Esophagus squamous epithelium (tissue), 5 donors: ENCODE measurements around the gene RAPGEF3. TPM values are rescaled to one million over a fixed set of nuclear protein-coding genes. Genes with fewer than 3 reads are reported as not detected.

Experiments
- DNase-seq: peaks from one replicate; lab custom pipeline; 2025; lab: John Stamatoyannopoulos, UW
- H3K27ac ChIP-seq, 4 donors: fragments of 200-600 bp; sonication (generic); one replicate each; pipeline ENCODE4 v1.5.1; 2016 to 2019; ENCODE audit warnings: mild to moderate bottlenecking in 1 of 4
- H3K27me3 ChIP-seq, 4 donors: fragments of 200-600 bp; sonication (generic); 1 replicate in 3 of 4; 2 replicates in 1 of 4; pipeline versions ENCODE4 v1.5.1 to v1.6.0; 2017 to 2021; ENCODE audit warnings: antibody characterized with exemption in 1 of 4
- H3K36me3 ChIP-seq, 3 donors: fragments of 200-600 bp; sonication (generic); one replicate each; pipeline ENCODE4 v1.5.1; 2016 to 2019
- H3K4me1 ChIP-seq, 3 donors: fragments of 200-600 bp; sonication (generic); one replicate each; pipeline ENCODE4 v1.5.1; 2017 to 2019
- H3K4me3 ChIP-seq, 4 donors: fragments of 200-600 bp; sonication (generic); 1 replicate in 3 of 4; 2 replicates in 1 of 4; pipeline ENCODE4 v1.5.1; 2016 to 2019; ENCODE audit warnings: mild to moderate bottlenecking in 2 of 4, moderate library complexity in 1 of 4
- H3K9me3 ChIP-seq, 3 donors: fragments of 200-600 bp; sonication (generic); one replicate each; pipeline ENCODE4 v1.5.1; 2016 to 2019
- CTCF ChIP-seq, 6 experiments: fragments of 450-650 bp in 4 of 6; fragments of 200-600 bp in 2 of 6; sonication (generic) in 2 of 6; IDR thresholded peaks; one replicate each; pipeline ENCODE4 v1.5.1; 2016 to 2019; ENCODE audit warnings: antibody characterized with exemption in 6 of 6, mild to moderate bottlenecking in 4 of 6, moderate library complexity in 4 of 6
- POLR2A ChIP-seq, 4 donors: fragments of 450-650 bp; IDR thresholded peaks; one replicate each; pipeline ENCODE4 v1.6.1; 2017; ENCODE audit warnings: antibody characterized with exemption in 4 of 4, mild to moderate bottlenecking in 4 of 4, moderate library complexity in 3 of 4
- WGBS, 2 donors: methylation state at CpG; one replicate each; pipeline ENCODE4 v1.1.5; 2018; 5-methylcytosine and 5-hydroxymethylcytosine counted together
- intact Hi-C: fragments of 100-400 bp; cut with DNase I; formaldehyde crosslinking; loops from one replicate; pipeline ENCODE4 v1.15.0; 2022
- total RNA-seq, 4 donors: library from RNA; depleted of rRNA; stranded (reverse); fragments of >200 nt; gene quantifications; one replicate each; pipeline ENCODE4 v1.1.0, GENCODE V29; 2016
- donor health status: DM: yes; HTN: yes; CAD: no.

Gene RAPGEF3
- total RNA-seq, 4 donors from 2014 or later = 12.9 to 39.3 (median 22.5) TPM

- no peak for DNase-seq
- H3K9me3 ChIP-seq = no peaks in the 10 kb centered on the region
- H3K27ac ChIP-seq = peak overlapping the region; percentile 78 to 93 (median 90)
- WGBS, 2 donors = 49 to 65% methylated on average over 13 to 14 of the region's 14 CpGs
- H3K4me3 ChIP-seq = peak overlapping the region; percentile 57 to 98 (median 96)
- intact Hi-C loops = no loop called here
- TF ChIP-seq POLR2A (IDR thresholded peaks at IDR 0.05) = no peak
- H3K4me1 ChIP-seq = peaks cover 49 to 85% (median 60%) of the 10 kb centered on the region in 3 donors
- H3K36me3 ChIP-seq = no peaks in the 10 kb centered on the region
- H3K27me3 ChIP-seq = no peaks in the 10 kb centered on the region
These were observed 15.3 kb upstream of the RAPGEF3 start for GRCh38 chr12:47773858-47774580.

- no peaks in the 10 kb centered on the region for H3K36me3 ChIP-seq
- intact Hi-C loops = no loop called here
- DNase-seq = no peak
- TF ChIP-seq POLR2A (IDR thresholded peaks at IDR 0.05) (peak in 2 of 4 donors; percentile 57 to 73), CTCF (IDR thresholded peaks at IDR 0.05) (peak in 4 of 6 experiments; percentile 4 to 51 (median 24))
- no peaks in the 10 kb centered on the region for H3K9me3 ChIP-seq
- 0 to 1% methylated on average over 1 to 23 of the region's 106 CpGs for WGBS, 2 donors
- peak within 1 kb of the TSS; percentile 57 to 98 (median 96) for H3K4me3 ChIP-seq
- H3K27me3 ChIP-seq = no peaks in the 10 kb centered on the region
- H3K27ac ChIP-seq = peak within 1 kb of the TSS; percentile 78 to 93 (median 90)
- peaks cover 47 to 85% (median 53%) of the 10 kb centered on the region in 3 donors for H3K4me1 ChIP-seq
These were observed 14.6 kb upstream of the RAPGEF3 start, which contains the start of gene SLC48A1 for GRCh38 chr12:47773062-47773857. Gene SLC48A1 (plus strand): TSS chr12:47773238. CDS start chr12:47773305, 67 bp downstream.

GRCh38 chr12:47772738-47773061, 14.0 kb upstream of the RAPGEF3 start:
- Histone ChIP-seq H3K4me3 (peak overlapping the region; percentile 57 to 98 (median 96)), H3K36me3 (no peaks in the 10 kb centered on the region), H3K27me3 (no peaks in the 10 kb centered on the region), H3K4me1 (peaks cover 44 to 85% (median 52%) of the 10 kb centered on the region in 3 donors), H3K9me3 (no peaks in the 10 kb centered on the region), H3K27ac (peak overlapping the region; percentile 78 to 93 (median 90))
- no peak for DNase-seq
- 11 to 12% methylated on average over 17 of the region's 17 CpGs for WGBS, 2 donors
- intact Hi-C loops = no loop called here
- TF ChIP-seq POLR2A (IDR thresholded peaks at IDR 0.05) (no peak), CTCF (IDR thresholded peaks at IDR 0.05) (no peak)

- H3K9me3 ChIP-seq = no peaks in the 10 kb centered on the region
- no peak overlapping the region for H3K4me3 ChIP-seq
- H3K27ac ChIP-seq = peak overlapping the region in 1 of 4 donors; percentile 92
- no peak for DNase-seq
- H3K4me1 ChIP-seq = peaks cover 39 to 85% (median 49%) of the 10 kb centered on the region in 3 donors
- no peaks in the 10 kb centered on the region for H3K27me3 ChIP-seq
- no peak for TF ChIP-seq CTCF (IDR thresholded peaks at IDR 0.05)
- TF ChIP-seq POLR2A (IDR thresholded peaks at IDR 0.05) = no peak
- WGBS, 2 donors = 76 to 83% methylated on average over 12 to 13 of the region's 13 CpGs
- H3K36me3 ChIP-seq = no peaks in the 10 kb centered on the region
- intact Hi-C loops = no loop called here
These were observed 13.5 kb upstream of the RAPGEF3 start for GRCh38 chr12:47772094-47772660.

- no peak overlapping the region for H3K27ac ChIP-seq
- no peak for DNase-seq
- no peaks in the 10 kb centered on the region for H3K27me3 ChIP-seq
- H3K9me3 ChIP-seq = no peaks in the 10 kb centered on the region
- intact Hi-C loops = no loop called here
- TF ChIP-seq POLR2A (IDR thresholded peaks at IDR 0.05) (no peak), CTCF (IDR thresholded peaks at IDR 0.05) (no peak)
- WGBS, 2 donors = 87 to 94% methylated on average over 6 of the region's 6 CpGs
- H3K36me3 ChIP-seq = no peaks in the 10 kb centered on the region
- peaks cover 36 to 85% (median 48%) of the 10 kb centered on the region in 3 donors for H3K4me1 ChIP-seq
- no peak overlapping the region for H3K4me3 ChIP-seq
These were observed 12.6 kb upstream of the RAPGEF3 start for GRCh38 chr12:47771304-47771703.
